Effector memory CD4-positive, alpha-beta T cell (primary cell): ENCODE measurements around the gene ENOX1.

Experiments used
- DNase-seq, 3 donors: peaks; one replicate each; pipeline ENCODE4 v3.0.0-alpha.2; 2020
- H3K27ac ChIP-seq: 2 replicates; pipeline ENCODE4 v1.7.0; 2013; ENCODE audit warnings: mild to moderate bottlenecking, low read length, moderate library complexity; ENCODE audit not compliant: insufficient read depth, poor library complexity, severe bottlenecking
- H3K27me3 ChIP-seq: replicated peaks from 2 replicates; pipeline ENCODE4 v1.7.0; 2013; ENCODE audit warnings: mild to moderate bottlenecking, low read length; ENCODE audit not compliant: insufficient read depth, control insufficient read depth, poor library complexity, severe bottlenecking
- H3K36me3 ChIP-seq: 2 replicates; pipeline ENCODE4 v1.7.0; 2013; ENCODE audit warnings: mild to moderate bottlenecking, low read length, moderate library complexity; ENCODE audit not compliant: control insufficient read depth, insufficient read depth
- H3K4me1 ChIP-seq: 2 replicates; pipeline ENCODE4 v1.7.0; 2013; ENCODE audit warnings: low read length, mild to moderate bottlenecking; ENCODE audit not compliant: control insufficient read depth, insufficient read depth, poor library complexity, severe bottlenecking
- H3K4me3 ChIP-seq: 2 replicates; pipeline ENCODE4 v1.7.0; 2013; ENCODE audit warnings: low read length, low read depth, mild to moderate bottlenecking; ENCODE audit not compliant: insufficient read depth, poor library complexity, severe bottlenecking
- H3K9me3 ChIP-seq: 2 replicates; pipeline ENCODE4 v1.7.0; 2013; ENCODE audit warnings: mild to moderate bottlenecking, low read length, moderate library complexity; ENCODE audit not compliant: control insufficient read depth

Gene ENOX1

GRCh38 chr13:43301346-43301969 lies 485.3 kb downstream of the ENOX1 start:
- Histone ChIP-seq H3K27me3 (no peaks in the 10 kb centered on the region), H3K27ac (no peak overlapping the region), H3K4me1 (no peaks in the 10 kb centered on the region), H3K36me3 (no peaks in the 10 kb centered on the region), H3K4me3 (no peak overlapping the region), H3K9me3 (no peaks in the 10 kb centered on the region)
- DNase-seq: no peak

- Histone ChIP-seq H3K4me1 (no peaks in the 10 kb centered on the region), H3K9me3 (no peaks in the 10 kb centered on the region), H3K27ac (no peak overlapping the region), H3K36me3 (no peaks in the 10 kb centered on the region), H3K27me3 (no peaks in the 10 kb centered on the region), H3K4me3 (no peak overlapping the region)
- DNase-seq: no peak
Measured at GRCh38 chr13:43300865-43301264, 485.9 kb downstream of the ENOX1 start.

GRCh38 chr13:43299374-43299773 lies 487.4 kb downstream of the ENOX1 start:
- Histone ChIP-seq H3K27me3 (no peaks in the 10 kb centered on the region), H3K4me3 (no peak overlapping the region), H3K9me3 (no peaks in the 10 kb centered on the region), H3K4me1 (no peaks in the 10 kb centered on the region), H3K27ac (no peak overlapping the region), H3K36me3 (no peaks in the 10 kb centered on the region)
- no peak for DNase-seq

- Histone ChIP-seq H3K27me3 (no peaks in the 10 kb centered on the region), H3K4me1 (no peaks in the 10 kb centered on the region), H3K36me3 (no peaks in the 10 kb centered on the region), H3K27ac (no peak overlapping the region), H3K4me3 (no peak overlapping the region), H3K9me3 (no peaks in the 10 kb centered on the region)
- no peak for DNase-seq
Measured at GRCh38 chr13:43298816-43299215, 488.0 kb downstream of the ENOX1 start.

GRCh38 chr13:43297967-43298678 lies 488.6 kb downstream of the ENOX1 start:
- DNase-seq: no peak
- H3K4me1 ChIP-seq: no peaks in the 10 kb centered on the region
- no peaks in the 10 kb centered on the region for H3K36me3 ChIP-seq

GRCh38 chr13:43295825-43296564 lies 490.8 kb downstream of the ENOX1 start:
- DNase-seq: no peak
- Histone ChIP-seq H3K36me3 (no peaks in the 10 kb centered on the region), H3K4me1 (no peaks in the 10 kb centered on the region), H3K9me3 (no peaks in the 10 kb centered on the region), H3K4me3 (no peak overlapping the region), H3K27ac (no peak overlapping the region), H3K27me3 (no peaks in the 10 kb centered on the region)

More at GRCh38 chr13:43297967-43298678, 488.6 kb downstream of the ENOX1 start:
- no peaks in the 10 kb centered on the region for H3K9me3 ChIP-seq
- H3K4me3 ChIP-seq: no peak overlapping the region
- no peak overlapping the region for H3K27ac ChIP-seq
- no peaks in the 10 kb centered on the region for H3K27me3 ChIP-seq

GRCh38 chr13:43295321-43295720 lies 491.5 kb downstream of the ENOX1 start:
- DNase-seq: no peak
- H3K4me3 ChIP-seq: no peak overlapping the region
- no peaks in the 10 kb centered on the region for H3K36me3 ChIP-seq
- H3K4me1 ChIP-seq: no peaks in the 10 kb centered on the region
- H3K27ac ChIP-seq: no peak overlapping the region
- no peaks in the 10 kb centered on the region for H3K9me3 ChIP-seq
- H3K27me3 ChIP-seq: no peaks in the 10 kb centered on the region

GRCh38 chr13:43294412-43294811 lies 492.4 kb downstream of the ENOX1 start:
- Histone ChIP-seq H3K9me3 (no peaks in the 10 kb centered on the region), H3K4me1 (no peaks in the 10 kb centered on the region), H3K27ac (no peak overlapping the region), H3K36me3 (no peaks in the 10 kb centered on the region), H3K27me3 (no peaks in the 10 kb centered on the region), H3K4me3 (no peak overlapping the region)
- DNase-seq: no peak

- no peak for DNase-seq
- Histone ChIP-seq H3K27me3 (no peaks in the 10 kb centered on the region), H3K9me3 (no peaks in the 10 kb centered on the region), H3K27ac (no peak overlapping the region), H3K36me3 (no peaks in the 10 kb centered on the region), H3K4me3 (no peak overlapping the region), H3K4me1 (no peaks in the 10 kb centered on the region)
Measured at GRCh38 chr13:43293986-43294385, 492.8 kb downstream of the ENOX1 start.

GRCh38 chr13:43293561-43293960 lies 493.2 kb downstream of the ENOX1 start:
- Histone ChIP-seq H3K27ac (no peak overlapping the region), H3K27me3 (no peaks in the 10 kb centered on the region), H3K36me3 (no peaks in the 10 kb centered on the region), H3K4me1 (no peaks in the 10 kb centered on the region), H3K9me3 (no peaks in the 10 kb centered on the region), H3K4me3 (no peak overlapping the region)
- DNase-seq: no peak
